Motor neuron (in vitro differentiated cells): ENCODE data around the gene IL16. TPM values are rescaled to one million over a fixed set of nuclear protein-coding genes. Genes with fewer than 3 reads are reported as not detected.

ENCODE experiments used
- ATAC-seq, 8 experiments: fragments of 200-7000 bp; cut with Tn5 transposase; replicated peaks in 6 of 8; 2 replicates each; pipeline ENCODE4 v1.8.0; 2021; ENCODE audit warnings: mild to moderate bottlenecking in 8 of 8, moderate library complexity in 8 of 8
- H3K27ac ChIP-seq, 2 donors: fragments of 250-450 bp; sonication (Bioruptor Pico); 2 replicates each; pipeline ENCODE4 v1.9.0; 2021; ENCODE audit warnings: antibody characterized with exemption in 2 of 2, mild to moderate bottlenecking in 2 of 2, moderate library complexity in 1 of 2
- H3K4me1 ChIP-seq, 2 donors: fragments of 250-450 bp; sonication (Bioruptor Pico); replicated peaks in 1 of 2; 2 replicates each; pipeline ENCODE4 v1.6.1; 2021; ENCODE audit warnings: antibody characterized with exemption in 2 of 2, mild to moderate bottlenecking in 2 of 2, moderate library complexity in 1 of 2
- H3K4me3 ChIP-seq, 5 donors: fragments of 250-450 bp; sonication (Bioruptor Pico); 2 replicates each; pipeline ENCODE4 v1.9.0; 2021; ENCODE audit warnings: antibody characterized with exemption in 5 of 5, mild to moderate bottlenecking in 5 of 5, moderate library complexity in 4 of 5
- WGBS, 10 experiments: fragments of 450-650 bp; shearing (Covaris generic); methylation state at CpG; one replicate each; pipeline ENCODE4 v1.0.0; 2022; 5-methylcytosine and 5-hydroxymethylcytosine counted together
- in situ Hi-C, 9 experiments: fragments of 400-800 bp; cut with MboI; loops; one replicate each; pipeline ENCODE4 v1.15.0; 2021; ENCODE audit warnings: low sequenced_read_pairs in 9 of 9, low pct_unique_long_range_greater_than_20kb in 2 of 9; ENCODE audit not compliant: unreplicated experiment in 9 of 9
- total RNA-seq, 8 experiments: library from RNA; unstranded; fragments of 300-600 nt; gene quantifications; 2 replicates each; pipeline versions ENCODE4 v1.2.3 to v1.2.4, GENCODE V29; 2022

Gene IL16
- total RNA-seq, 8 experiments from 2014 or later = 0.22 to 1.1 (median 0.63) TPM

- ATAC-seq = no peak
- in situ Hi-C loops = loop anchor here in 3 of 9 experiments (10.0 to 25.0 kb wide), 2 partner anchors 111 to 129 kb away; no protein-coding TSS in a partner anchor
- Histone ChIP-seq H3K27ac (no peak overlapping the region), H3K4me3 (no peak overlapping the region), H3K4me1 (no peaks in the 10 kb centered on the region)
- WGBS, 10 experiments = 22 to 100% (median 86%) methylated on average over 2 to 3 of the region's 3 CpGs; no CpG with 5 or more reads in 4 of the 10 experiments
Measured at GRCh38 chr15:81275711-81276392, 79.2 kb downstream of the IL16 start.

- 69 to 100% (median 94%) methylated on average over 1 to 2 of the region's 2 CpGs; no CpG with 5 or more reads in 1 of the 10 experiments for WGBS, 10 experiments
- Histone ChIP-seq H3K4me1 (no peaks in the 10 kb centered on the region), H3K27ac (no peak overlapping the region), H3K4me3 (no peak overlapping the region)
- no peak for ATAC-seq
- in situ Hi-C loops = loop anchor here in 3 of 9 experiments (10.0 to 25.0 kb wide), 2 partner anchors 110 to 128 kb away; no protein-coding TSS in a partner anchor
Measured at GRCh38 chr15:81276967-81277366, 80.3 kb downstream of the IL16 start.

- in situ Hi-C loops = loop anchor here in 3 of 9 experiments (10.0 to 25.0 kb wide), 2 partner anchors 109 to 127 kb away; no protein-coding TSS in a partner anchor
- no peak for ATAC-seq
- WGBS, 10 experiments = 58 to 88% (median 81%) methylated on average over 1 to 2 of the region's 2 CpGs; no CpG with 5 or more reads in 1 of the 10 experiments
Measured at GRCh38 chr15:81277851-81278250, 81.2 kb downstream of the IL16 start.

GRCh38 chr15:81278306-81279029, 81.8 kb downstream of the IL16 start:
- ATAC-seq = no peak
- WGBS, 10 experiments = 57 to 96% (median 81%) methylated on average over 2 to 5 of the region's 6 CpGs; no CpG with 5 or more reads in 1 of the 10 experiments
- H3K4me1 ChIP-seq = no peaks in the 10 kb centered on the region
- H3K27ac ChIP-seq = no peak overlapping the region
- in situ Hi-C loops = loop anchor here in 3 of 9 experiments (10.0 to 25.0 kb wide), 2 partner anchors 109 to 126 kb away; no protein-coding TSS in a partner anchor
- H3K4me3 ChIP-seq = no peak overlapping the region

More at GRCh38 chr15:81277851-81278250, 81.2 kb downstream of the IL16 start:
- H3K4me3 ChIP-seq = no peak overlapping the region
- no peak overlapping the region for H3K27ac ChIP-seq
- no peaks in the 10 kb centered on the region for H3K4me1 ChIP-seq

GRCh38 chr15:81279621-81280485, 83.2 kb downstream of the IL16 start:
- H3K27ac ChIP-seq = no peak overlapping the region
- in situ Hi-C loops = loop anchor here in 5 of 9 experiments (5.0 to 25.0 kb wide), 4 partner anchors 107 to 125 kb away; no protein-coding TSS in a partner anchor
- 33 to 83% (median 69%) methylated on average over 1 to 8 of the region's 12 CpGs for WGBS, 10 experiments
- no peaks in the 10 kb centered on the region for H3K4me1 ChIP-seq
- peak in 1 of 8 experiments; percentile 34 for ATAC-seq
- no peak overlapping the region for H3K4me3 ChIP-seq

- H3K27ac ChIP-seq = no peak overlapping the region
- in situ Hi-C loops = loop anchor here in 3 of 9 experiments (5.0 to 25.0 kb wide), 3 partner anchors 106 to 116 kb away; no protein-coding TSS in a partner anchor
- no peaks in the 10 kb centered on the region for H3K4me1 ChIP-seq
- 36 to 80% (median 66%) methylated on average over 1 to 6 of the region's 8 CpGs; no CpG with 5 or more reads in 4 of the 10 experiments for WGBS, 10 experiments
- H3K4me3 ChIP-seq = no peak overlapping the region
- no peak for ATAC-seq
Measured at GRCh38 chr15:81280696-81281455, 84.2 kb downstream of the IL16 start.

GRCh38 chr15:81281456-81281735, 84.7 kb downstream of the IL16 start:
- in situ Hi-C loops = loop anchor here in 3 of 9 experiments (5.0 to 25.0 kb wide), 3 partner anchors 106 to 116 kb away; no protein-coding TSS in a partner anchor
- H3K4me1 ChIP-seq = no peaks in the 10 kb centered on the region
- 70 to 94% (median 83%) methylated on average over 2 to 3 of the region's 3 CpGs; no CpG with 5 or more reads in 7 of the 10 experiments for WGBS, 10 experiments
- no peak overlapping the region for H3K4me3 ChIP-seq
- no peak for ATAC-seq
- H3K27ac ChIP-seq = no peak overlapping the region

- in situ Hi-C loops = loop anchor here in 3 of 9 experiments (5.0 to 25.0 kb wide), 3 partner anchors 105 to 115 kb away; no protein-coding TSS in a partner anchor
- WGBS, 10 experiments = 70 to 100% (median 87%) methylated on average over 2 to 7 of the region's 12 CpGs; no CpG with 5 or more reads in 1 of the 10 experiments
- Histone ChIP-seq H3K27ac (no peak overlapping the region), H3K4me3 (no peak overlapping the region), H3K4me1 (no peaks in the 10 kb centered on the region)
- ATAC-seq = peak in 1 of 8 experiments; percentile 14
Measured at GRCh38 chr15:81281766-81282605, 85.3 kb downstream of the IL16 start.

GRCh38 chr15:81282606-81282895, 85.9 kb downstream of the IL16 start:
- Histone ChIP-seq H3K4me3 (no peak overlapping the region), H3K27ac (no peak overlapping the region), H3K4me1 (no peaks in the 10 kb centered on the region)
- in situ Hi-C loops = loop anchor here in 3 of 9 experiments (5.0 to 25.0 kb wide), 3 partner anchors 105 to 115 kb away; no protein-coding TSS in a partner anchor
- no peak for ATAC-seq
- WGBS, 10 experiments = 48 to 100% (median 85%) methylated on average over 1 to 10 of the region's 18 CpGs; no CpG with 5 or more reads in 5 of the 10 experiments

- H3K4me3 ChIP-seq = no peak overlapping the region
- no peaks in the 10 kb centered on the region for H3K4me1 ChIP-seq
- no peak overlapping the region for H3K27ac ChIP-seq
- 63 to 90% (median 80%) methylated on average over 1 to 3 of the region's 5 CpGs; no CpG with 5 or more reads in 5 of the 10 experiments for WGBS, 10 experiments
- in situ Hi-C loops = loop anchor here in 3 of 9 experiments (5.0 to 25.0 kb wide), 3 partner anchors 104 to 114 kb away; no protein-coding TSS in a partner anchor
- ATAC-seq = no peak
Measured at GRCh38 chr15:81282911-81283310, 86.2 kb downstream of the IL16 start.
